Activated T-helper 17 cell treated with anti-CD3 and anti-CD28 coated beads, Interleukin-2, amount 50 U/mL, for 72 hours (primary cell): ENCODE results near the gene SKIC2. TPM values are rescaled to one million over a fixed set of nuclear protein-coding genes. Genes with fewer than 3 reads are reported as not detected.

Experiments
- ATAC-seq: fragments of 150-1000 bp; cut with Tn5 transposase; replicated peaks from 2 replicates; pipeline ENCODE4 v1.10.0; 2021; ENCODE audit warnings: mild to moderate bottlenecking, moderate library complexity
- H3K27ac Mint-ChIP-seq: one replicate; pipeline ENCODE4 v1.8.0; 2022; ENCODE audit warnings: mixed read lengths
- H3K27me3 Mint-ChIP-seq: one replicate; pipeline ENCODE4 v1.8.0; 2022; ENCODE audit warnings: mixed read lengths
- H3K36me3 Mint-ChIP-seq: one replicate; pipeline ENCODE4 v1.8.0; 2022; ENCODE audit warnings: low read depth, mild to moderate bottlenecking, mixed read lengths
- H3K4me1 Mint-ChIP-seq: one replicate; pipeline ENCODE4 v1.8.0; 2022; ENCODE audit warnings: mixed read lengths
- H3K4me3 Mint-ChIP-seq: one replicate; pipeline ENCODE4 v1.8.0; 2022; ENCODE audit warnings: mild to moderate bottlenecking, mixed read lengths
- H3K9me3 Mint-ChIP-seq: one replicate; pipeline ENCODE4 v1.8.0; 2022; ENCODE audit warnings: mixed read lengths
- total RNA-seq, 2 donors: library from RNA; stranded (reverse); gene quantifications; one replicate each; pipeline ENCODE4 v1.2.3, GENCODE V29; 2022

Gene SKIC2
- total RNA-seq, 2 donors from 2014 or later, result 86.5 to 92.9 TPM

DNA sequence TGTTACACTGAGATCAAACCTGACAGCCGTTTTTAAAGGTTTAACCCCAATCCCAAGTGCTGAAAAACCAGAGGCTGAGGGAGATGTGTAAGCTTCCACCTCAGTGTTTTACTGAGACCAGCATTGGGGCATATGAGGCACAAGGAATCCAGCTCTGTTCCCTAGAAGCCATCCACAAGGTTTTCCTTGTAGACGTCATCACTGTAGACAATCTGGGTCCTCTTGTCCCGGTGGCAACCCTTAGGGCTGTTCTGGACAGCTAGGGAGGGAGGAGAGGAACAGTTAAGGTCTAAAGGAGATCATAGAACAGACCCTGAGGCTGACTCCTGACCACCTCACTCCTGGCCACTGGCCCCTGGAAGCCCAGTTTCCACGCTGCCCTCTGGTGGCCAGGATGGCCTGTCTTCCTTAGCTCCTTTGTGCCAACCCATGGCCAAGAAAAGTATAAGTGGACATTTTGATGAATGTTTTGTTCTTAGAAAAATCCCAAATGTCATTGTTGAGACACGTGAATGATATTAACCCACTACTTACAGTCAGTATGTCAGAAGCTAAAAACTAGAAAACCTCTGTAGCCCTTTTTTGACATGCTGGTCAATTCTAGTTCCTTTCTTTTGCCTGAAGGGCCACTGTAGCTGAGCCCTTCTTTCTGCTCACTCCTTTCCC lies 6.7 kb upstream of the SKIC2 start:
- Mint-ChIP-seq H3K27ac (peak overlapping the region; percentile 5), H3K4me3 (no peak overlapping the region), H3K9me3 (no peaks in the 10 kb centered on the region), H3K36me3 (peaks cover 66% of the 10 kb centered on the region), H3K4me1 (peaks cover 7% of the 10 kb centered on the region), H3K27me3 (no peaks in the 10 kb centered on the region)
- ATAC-seq, result peak; percentile 69

DNA sequence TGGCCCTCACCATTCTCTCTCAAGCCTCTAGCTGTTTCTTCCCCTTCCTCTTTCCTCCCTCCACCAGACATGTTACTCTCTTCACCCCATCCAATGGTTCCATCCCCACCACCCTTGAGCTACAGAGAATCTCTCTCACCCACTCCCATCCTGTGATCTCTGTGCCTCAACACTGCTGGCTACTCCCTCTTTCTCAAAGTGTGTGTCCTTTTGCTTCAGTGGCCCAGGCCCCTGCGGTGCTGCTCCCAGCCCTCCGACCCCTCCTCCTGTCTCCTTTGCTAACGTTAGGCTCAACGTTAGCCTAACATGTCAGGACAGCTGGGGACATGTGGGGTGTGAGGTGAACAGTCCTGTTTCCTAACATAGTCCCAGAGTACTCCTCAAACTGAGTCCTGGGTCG lies 6.1 kb upstream of the SKIC2 start:
- H3K27me3 Mint-ChIP-seq, result no peaks in the 10 kb centered on the region
- H3K4me3 Mint-ChIP-seq, result no peak overlapping the region
- peaks cover 67% of the 10 kb centered on the region for H3K36me3 Mint-ChIP-seq
- H3K27ac Mint-ChIP-seq, result peak overlapping the region; percentile 5
- H3K4me1 Mint-ChIP-seq, result peaks cover 9% of the 10 kb centered on the region
- no peaks in the 10 kb centered on the region for H3K9me3 Mint-ChIP-seq
- no peak for ATAC-seq

DNA sequence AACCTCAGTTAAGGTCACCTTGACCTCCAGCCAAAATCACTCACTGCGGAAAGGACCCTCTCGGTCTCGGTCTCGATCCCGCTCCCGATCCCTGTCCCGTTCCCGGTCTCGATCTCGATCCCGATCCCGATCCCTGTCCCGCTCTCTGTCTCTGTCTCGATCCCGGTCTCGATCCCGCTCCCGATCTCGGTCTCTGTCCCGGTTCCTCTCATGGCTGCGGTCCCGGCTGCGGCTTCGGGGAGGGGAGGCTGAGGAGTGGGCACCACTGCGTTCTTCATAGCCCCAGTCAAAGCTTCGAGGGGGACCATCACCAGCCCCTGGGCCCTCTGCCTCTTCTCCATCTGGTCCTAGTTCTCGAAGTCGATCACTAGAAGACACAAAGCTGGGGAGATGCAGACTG lies 4.5 kb upstream of the SKIC2 start:
- Mint-ChIP-seq H3K27me3 (no peaks in the 10 kb centered on the region), H3K4me1 (peaks cover 10% of the 10 kb centered on the region), H3K27ac (no peak overlapping the region), H3K4me3 (no peak overlapping the region), H3K36me3 (peaks cover 77% of the 10 kb centered on the region), H3K9me3 (no peaks in the 10 kb centered on the region)
- ATAC-seq, result no peak

DNA sequence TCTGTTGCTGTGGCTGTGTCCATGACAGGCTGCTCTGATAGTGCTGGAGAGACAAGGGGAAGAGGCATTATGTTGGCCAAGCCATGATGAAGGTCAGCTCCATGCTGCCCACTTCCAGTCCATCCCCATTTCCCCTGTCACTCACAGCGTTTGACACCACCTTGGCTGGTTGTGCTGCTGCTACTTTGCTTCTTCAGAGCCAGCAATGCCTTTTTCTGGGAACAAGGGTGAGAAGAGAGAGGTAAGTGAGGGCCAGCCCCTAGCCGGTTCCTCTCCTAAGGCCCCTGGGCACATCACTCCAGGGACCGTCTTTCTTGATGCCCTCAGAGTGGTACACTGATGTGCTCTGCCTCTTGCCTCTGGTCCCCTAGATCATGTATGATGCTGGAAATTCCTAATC lies 2.2 kb upstream of the SKIC2 start:
- Mint-ChIP-seq H3K27me3 (no peaks in the 10 kb centered on the region), H3K36me3 (peaks cover 85% of the 10 kb centered on the region), H3K27ac (peak overlapping the region; percentile 97), H3K4me1 (peaks cover 22% of the 10 kb centered on the region), H3K4me3 (peak overlapping the region; percentile 97), H3K9me3 (no peaks in the 10 kb centered on the region)
- ATAC-seq, result no peak

DNA sequence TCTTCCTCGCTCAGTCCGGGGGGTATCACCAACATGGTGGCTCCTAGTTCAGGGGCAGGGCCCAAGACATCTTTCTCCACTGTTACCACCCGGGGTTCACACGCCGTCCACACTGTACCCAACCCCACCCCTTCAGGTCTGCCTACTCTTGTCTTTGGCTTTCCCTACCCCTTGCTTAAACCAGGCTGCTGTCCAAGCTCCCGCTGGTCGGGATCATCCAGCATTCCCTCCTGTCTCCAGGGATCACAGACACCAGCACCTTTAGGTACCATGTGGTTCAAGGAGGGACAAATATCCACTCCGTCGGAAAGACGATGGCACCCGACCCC lies 599 bp upstream of the SKIC2 start:
- no peak for ATAC-seq
- Mint-ChIP-seq H3K27ac (peak overlapping the region; percentile 97), H3K27me3 (no peaks in the 10 kb centered on the region), H3K4me3 (peak overlapping the region; percentile 97), H3K9me3 (no peaks in the 10 kb centered on the region), H3K4me1 (peaks cover 28% of the 10 kb centered on the region), H3K36me3 (peaks cover 86% of the 10 kb centered on the region)

DNA sequence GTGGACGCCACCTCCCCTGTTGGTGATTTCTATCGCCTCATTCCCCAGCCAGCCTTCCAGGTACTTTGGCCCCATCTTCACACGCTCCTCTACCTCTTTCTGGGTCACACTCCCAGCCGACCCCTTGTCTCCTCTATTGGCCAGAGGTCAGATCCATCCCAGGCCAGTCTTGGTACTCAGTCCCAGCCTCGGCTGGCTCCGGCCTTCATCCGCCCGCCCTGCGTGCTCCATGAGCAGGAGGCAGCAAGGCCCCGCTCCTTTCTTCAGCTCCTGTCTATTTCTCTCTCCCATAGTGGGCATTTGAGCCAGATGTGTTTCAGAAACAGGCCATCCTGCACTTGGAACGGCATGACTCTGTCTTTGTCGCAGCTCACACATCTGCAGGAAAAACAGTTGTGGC lies 2.6 kb downstream of the SKIC2 start:
- H3K9me3 Mint-ChIP-seq, result no peaks in the 10 kb centered on the region
- no peaks in the 10 kb centered on the region for H3K27me3 Mint-ChIP-seq
- peaks cover 86% of the 10 kb centered on the region for H3K36me3 Mint-ChIP-seq
- H3K27ac Mint-ChIP-seq, result peak overlapping the region; percentile 73
- H3K4me3 Mint-ChIP-seq, result no peak overlapping the region
- H3K4me1 Mint-ChIP-seq, result peaks cover 28% of the 10 kb centered on the region
- no peak for ATAC-seq

DNA sequence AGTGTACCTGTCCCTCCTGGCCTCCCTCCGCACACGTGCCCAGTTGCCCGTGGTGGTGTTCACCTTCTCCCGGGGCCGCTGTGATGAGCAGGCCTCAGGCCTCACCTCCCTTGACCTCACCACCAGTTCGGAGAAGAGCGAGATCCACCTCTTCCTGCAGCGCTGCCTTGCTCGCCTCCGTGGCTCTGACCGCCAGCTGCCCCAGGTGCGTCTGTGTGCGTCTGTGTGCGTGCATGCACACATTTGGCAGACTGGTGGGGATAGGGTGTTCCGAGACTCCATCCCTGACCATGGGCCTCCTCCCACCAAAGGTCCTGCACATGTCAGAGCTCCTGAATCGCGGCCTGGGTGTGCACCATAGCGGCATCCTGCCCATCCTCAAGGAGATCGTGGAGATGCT lies 4.9 kb downstream of the SKIC2 start:
- H3K4me1 Mint-ChIP-seq, result peaks cover 18% of the 10 kb centered on the region
- no peak overlapping the region for H3K27ac Mint-ChIP-seq
- H3K9me3 Mint-ChIP-seq, result no peaks in the 10 kb centered on the region
- no peak for ATAC-seq
- H3K4me3 Mint-ChIP-seq, result no peak overlapping the region
- H3K27me3 Mint-ChIP-seq, result no peaks in the 10 kb centered on the region
- peaks cover 93% of the 10 kb centered on the region for H3K36me3 Mint-ChIP-seq

DNA sequence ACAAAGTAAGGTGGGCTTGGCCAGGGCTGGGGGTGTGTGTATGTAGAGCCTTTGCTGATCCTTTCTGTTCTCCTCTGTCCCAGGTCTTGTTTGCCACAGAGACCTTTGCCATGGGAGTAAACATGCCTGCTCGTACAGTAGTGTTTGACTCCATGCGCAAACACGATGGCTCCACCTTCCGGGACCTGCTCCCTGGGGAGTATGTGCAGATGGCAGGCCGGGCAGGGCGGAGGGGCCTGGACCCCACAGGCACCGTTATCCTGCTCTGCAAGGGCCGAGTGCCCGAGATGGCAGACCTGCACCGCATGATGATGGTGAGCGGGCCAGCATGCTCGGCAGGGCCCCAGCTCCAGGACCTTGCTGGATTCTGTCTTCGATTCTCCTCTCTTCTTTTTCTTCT lies 6.7 kb downstream of the SKIC2 start:
- Mint-ChIP-seq H3K36me3 (peaks cover 97% of the 10 kb centered on the region), H3K27me3 (no peaks in the 10 kb centered on the region), H3K4me3 (no peak overlapping the region), H3K4me1 (peaks cover 18% of the 10 kb centered on the region), H3K9me3 (no peaks in the 10 kb centered on the region), H3K27ac (no peak overlapping the region)
- ATAC-seq, result no peak

DNA sequence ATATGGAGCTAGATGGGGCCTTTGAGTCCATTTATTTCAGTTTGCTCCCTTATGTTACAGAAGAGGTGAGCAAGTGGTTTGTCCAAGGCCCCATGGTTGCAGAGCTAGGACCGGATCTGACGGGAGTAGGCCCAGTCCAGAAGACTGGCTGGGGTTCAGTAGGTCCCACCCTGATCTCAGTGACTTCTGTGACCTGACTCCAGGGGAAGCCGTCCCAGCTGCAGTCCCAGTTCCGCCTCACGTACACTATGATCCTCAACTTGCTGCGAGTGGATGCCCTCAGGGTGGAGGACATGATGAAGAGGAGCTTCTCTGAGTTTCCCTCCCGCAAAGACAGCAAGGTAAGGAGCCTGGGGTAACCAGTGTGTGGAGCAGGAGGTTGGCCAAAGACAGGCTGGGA lies 7.5 kb downstream of the SKIC2 start:
- Mint-ChIP-seq H3K27ac (no peak overlapping the region), H3K27me3 (no peaks in the 10 kb centered on the region), H3K4me3 (no peak overlapping the region), H3K36me3 (peaks cover 89% of the 10 kb centered on the region), H3K9me3 (no peaks in the 10 kb centered on the region), H3K4me1 (peaks cover 16% of the 10 kb centered on the region)
- ATAC-seq, result no peak

DNA sequence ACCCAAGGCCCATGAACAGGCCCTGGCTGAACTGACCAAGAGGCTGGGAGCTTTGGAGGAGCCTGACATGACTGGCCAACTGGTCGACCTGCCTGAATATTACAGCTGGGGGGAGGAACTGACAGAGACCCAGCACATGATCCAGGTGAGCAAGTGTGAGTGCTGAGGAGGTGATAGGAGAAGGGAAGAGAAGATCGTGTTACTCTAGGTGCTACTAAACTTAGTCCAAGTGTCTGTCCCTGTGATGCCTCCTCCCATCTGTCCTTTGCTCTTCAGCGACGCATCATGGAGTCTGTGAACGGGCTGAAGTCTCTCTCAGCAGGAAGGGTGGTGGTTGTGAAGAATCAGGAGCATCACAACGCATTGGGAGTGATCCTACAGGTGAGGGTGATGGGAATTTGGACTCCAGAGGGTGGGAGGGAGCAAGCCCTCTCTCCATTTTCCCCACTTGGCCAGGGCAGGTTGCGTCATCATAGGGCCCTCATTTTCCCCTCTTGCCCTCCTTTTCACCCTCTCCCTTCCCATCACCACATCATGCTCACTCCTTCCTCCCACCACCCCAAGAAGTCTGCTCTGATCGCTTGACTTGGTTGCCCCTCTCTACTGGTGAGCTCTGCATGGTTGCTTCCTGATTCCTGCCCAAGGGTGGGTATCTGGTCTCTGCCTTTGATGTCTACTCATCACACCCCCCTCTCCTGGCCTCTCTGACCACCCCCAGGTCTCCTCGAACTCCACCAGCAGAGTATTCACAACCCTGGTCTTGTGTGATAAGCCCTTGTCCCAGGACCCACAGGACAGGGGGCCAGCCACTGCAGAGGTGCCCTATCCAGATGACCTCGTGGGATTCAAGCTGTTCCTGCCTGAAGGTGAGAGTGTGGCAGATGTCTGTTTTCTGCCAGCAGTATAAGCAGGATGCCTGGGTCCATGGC lies 8.3 kb downstream of the SKIC2 start:
- Mint-ChIP-seq H3K4me3 (no peak overlapping the region), H3K9me3 (no peaks in the 10 kb centered on the region), H3K27me3 (no peaks in the 10 kb centered on the region), H3K27ac (peak overlapping the region; percentile 28), H3K36me3 (peaks cover 89% of the 10 kb centered on the region), H3K4me1 (peaks cover 11% of the 10 kb centered on the region)
- ATAC-seq, result no peak

DNA sequence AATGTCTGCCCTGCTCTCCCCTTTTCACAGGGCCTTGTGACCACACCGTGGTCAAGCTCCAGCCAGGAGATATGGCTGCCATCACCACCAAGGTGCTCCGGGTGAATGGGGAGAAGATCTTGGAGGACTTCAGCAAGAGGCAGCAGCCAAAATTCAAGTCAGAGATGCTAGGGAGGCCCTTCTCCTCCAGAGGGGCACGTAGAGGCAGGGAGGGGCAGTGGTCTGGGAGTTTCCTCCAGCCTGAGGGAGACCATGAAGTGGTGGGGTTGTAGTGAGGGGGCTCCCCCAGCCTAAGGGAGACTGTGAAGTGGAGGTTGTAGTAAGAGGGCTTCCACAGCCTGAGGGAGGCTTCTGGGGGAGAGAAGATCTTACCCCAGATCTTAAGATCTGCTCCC lies 8.9 kb downstream of the SKIC2 start:
- Mint-ChIP-seq H3K27me3 (no peaks in the 10 kb centered on the region), H3K27ac (peak overlapping the region; percentile 28), H3K9me3 (no peaks in the 10 kb centered on the region)

DNA sequence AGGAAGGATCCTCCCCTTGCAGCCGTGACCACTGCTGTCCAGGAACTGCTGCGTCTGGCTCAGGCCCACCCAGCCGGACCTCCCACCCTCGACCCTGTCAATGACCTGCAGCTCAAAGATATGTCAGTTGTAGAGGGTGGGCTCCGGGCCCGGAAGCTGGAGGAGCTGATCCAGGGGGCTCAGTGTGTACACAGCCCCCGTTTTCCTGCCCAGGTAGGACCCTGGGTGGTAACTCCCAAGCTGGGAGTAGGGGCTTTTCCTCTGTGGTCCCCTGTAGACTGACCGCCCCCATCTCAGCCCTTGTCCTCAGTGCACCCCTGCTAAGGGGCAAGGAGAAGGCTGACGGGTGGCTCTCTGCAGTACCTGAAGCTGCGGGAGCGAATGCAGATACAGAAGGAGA lies 9.4 kb downstream of the SKIC2 start:
- peaks cover 17% of the 10 kb centered on the region for H3K4me1 Mint-ChIP-seq
- no peak overlapping the region for H3K27ac Mint-ChIP-seq
- ATAC-seq, result no peak
- H3K27me3 Mint-ChIP-seq, result no peaks in the 10 kb centered on the region
- H3K36me3 Mint-ChIP-seq, result peaks cover 89% of the 10 kb centered on the region
- H3K9me3 Mint-ChIP-seq, result no peaks in the 10 kb centered on the region
- no peak overlapping the region for H3K4me3 Mint-ChIP-seq

More for the DNA sequence above, 8.9 kb downstream of the SKIC2 start:
- ATAC-seq, result no peak
- Mint-ChIP-seq H3K4me1 (peaks cover 13% of the 10 kb centered on the region), H3K36me3 (peaks cover 89% of the 10 kb centered on the region), H3K4me3 (no peak overlapping the region)

DNA sequence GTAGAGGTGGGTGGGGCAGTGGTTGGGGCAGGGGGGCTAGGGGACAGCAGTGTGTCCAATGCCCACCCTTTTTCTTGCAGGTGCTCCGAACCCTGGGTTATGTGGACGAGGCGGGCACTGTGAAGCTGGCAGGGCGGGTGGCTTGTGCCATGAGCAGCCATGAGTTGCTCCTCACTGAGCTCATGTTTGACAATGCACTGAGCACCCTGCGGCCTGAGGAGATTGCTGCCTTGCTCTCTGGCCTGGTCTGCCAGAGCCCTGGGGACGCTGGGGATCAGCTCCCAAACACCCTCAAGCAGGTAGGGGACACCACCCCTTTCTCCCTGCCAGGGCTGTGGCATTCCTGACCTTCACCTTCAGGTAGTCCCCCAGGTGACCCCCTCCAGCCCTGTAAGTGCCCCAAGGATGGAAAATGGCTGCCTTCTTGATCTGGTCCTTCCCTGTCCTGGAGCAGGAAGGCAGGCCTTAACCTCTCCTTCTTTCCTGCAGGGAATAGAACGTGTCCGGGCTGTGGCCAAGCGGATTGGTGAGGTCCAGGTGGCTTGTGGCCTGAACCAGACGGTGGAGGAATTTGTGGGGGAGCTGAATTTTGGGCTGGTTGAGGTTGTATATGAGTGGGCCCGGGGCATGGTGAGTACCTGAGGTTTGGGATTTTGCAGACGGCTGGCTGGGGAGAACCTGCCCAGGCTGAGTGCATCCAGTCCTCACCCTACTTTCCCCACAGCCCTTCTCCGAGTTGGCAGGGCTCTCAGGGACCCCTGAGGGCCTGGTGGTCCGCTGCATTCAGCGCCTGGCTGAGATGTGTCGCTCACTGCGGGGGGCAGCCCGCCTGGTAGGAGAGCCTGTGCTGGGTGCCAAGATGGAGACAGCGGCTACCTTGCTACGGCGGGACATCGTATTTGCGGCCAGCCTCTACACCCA lies 10.1 kb downstream of the SKIC2 start:
- Mint-ChIP-seq H3K27ac (peak overlapping the region; percentile 95), H3K4me3 (peak overlapping the region; percentile 93)

More for the DNA sequence above, 10.1 kb downstream of the SKIC2 start:
- H3K4me1 Mint-ChIP-seq, result peaks cover 20% of the 10 kb centered on the region
- no peak for ATAC-seq
- no peaks in the 10 kb centered on the region for H3K27me3 Mint-ChIP-seq
- H3K36me3 Mint-ChIP-seq, result peaks cover 89% of the 10 kb centered on the region
- H3K9me3 Mint-ChIP-seq, result no peaks in the 10 kb centered on the region
